Neural progenitor cell (in vitro differentiated cells): Measurements from ENCODE around the gene KXD1.

ENCODE experiments used
- CTCF ChIP-seq: fragments of 200-600 bp; sonication (generic); IDR thresholded peaks from 2 replicates; pipeline ENCODE4 v1.5.1; 2017; ENCODE audit warnings: antibody characterized with exemption, mild to moderate bottlenecking
- EZH2 ChIP-seq: fragments of 200-600 bp; sonication (generic); IDR thresholded peaks from 2 replicates; pipeline ENCODE4 v1.6.1; 2017; ENCODE audit warnings: antibody characterized with exemption, mild to moderate bottlenecking, moderate library complexity
- EZH2phosphoT487 ChIP-seq: fragments of 200-600 bp; sonication (generic); IDR thresholded peaks from 2 replicates; pipeline ENCODE4 v1.6.1; 2017; ENCODE audit warnings: antibody characterized with exemption

- TF ChIP-seq CTCF = no peak
- no peak for TF ChIP-seq EZH2phosphoT487
- no peak for TF ChIP-seq EZH2
Observed at GRCh38 chr19:18559685-18560084, 2.0 kb downstream of the KXD1 start.
